Memory B cell (primary cell): ENCODE data around the gene AKAP8.

Experiments
- ATAC-seq: fragments of 150-1000 bp; cut with Tn5 transposase; 2 replicates; pipeline ENCODE4 v1.10.0; 2021; ENCODE audit warnings: low read depth, mild to moderate bottlenecking, moderate library complexity
- DNase-seq, 2 donors: peaks; one replicate each; pipeline ENCODE4 v3.0.0; 2022; ENCODE audit warnings: low spot score in 2 of 2
- H3K27ac Mint-ChIP-seq: one replicate; pipeline ENCODE4 v1.8.0; 2022; ENCODE audit warnings: mild to moderate bottlenecking, moderate library complexity, mixed read lengths
- H3K27me3 Mint-ChIP-seq: one replicate; pipeline ENCODE4 v1.8.0; 2022; ENCODE audit warnings: mixed read lengths
- H3K36me3 Mint-ChIP-seq: one replicate; pipeline ENCODE4 v1.8.0; 2022; ENCODE audit warnings: mild to moderate bottlenecking, mixed read lengths
- H3K4me1 Mint-ChIP-seq: one replicate; pipeline ENCODE4 v1.8.0; 2022; ENCODE audit warnings: mixed read lengths
- H3K4me3 Mint-ChIP-seq: one replicate; pipeline ENCODE4 v1.8.0; 2022; ENCODE audit warnings: mild to moderate bottlenecking, moderate library complexity, mixed read lengths
- H3K9me3 Mint-ChIP-seq: one replicate; pipeline ENCODE4 v1.8.0; 2022; ENCODE audit warnings: mixed read lengths

The AKAP8 gene

DNA sequence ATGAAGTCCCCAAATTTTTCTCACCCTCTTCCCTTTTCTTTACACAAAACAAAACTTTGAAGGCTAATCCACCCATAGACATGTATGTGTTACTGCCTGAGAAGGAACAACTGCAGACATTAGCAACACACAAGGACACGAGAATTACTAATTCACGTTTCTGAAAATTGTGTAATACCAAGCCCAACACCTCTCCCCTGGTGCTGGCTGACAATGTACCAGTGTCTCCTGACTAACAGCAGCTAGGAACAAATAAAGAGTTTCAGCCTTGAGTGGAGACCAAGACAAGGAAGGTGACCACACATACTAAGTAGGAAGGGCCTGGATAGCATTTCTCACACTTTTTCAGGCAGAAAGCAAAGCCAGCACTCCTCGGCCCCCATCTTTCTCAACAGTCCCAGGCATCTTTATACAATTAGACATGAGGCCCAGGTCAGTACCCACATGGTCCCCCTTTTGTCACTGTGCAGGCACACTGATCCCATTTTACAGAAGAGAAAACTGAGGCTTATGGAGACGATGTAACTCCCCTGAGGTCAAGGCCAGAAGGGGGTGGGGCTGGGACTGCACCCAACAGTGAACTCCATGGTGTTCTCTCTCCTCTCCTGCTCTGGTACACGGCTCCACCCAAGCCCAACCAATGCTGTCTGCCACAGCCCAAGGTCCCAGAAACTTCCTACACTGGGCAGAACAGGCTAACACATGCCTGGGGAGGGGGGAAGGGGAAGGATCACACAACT is 55.9 kb downstream of the AKAP8 start:
- Mint-ChIP-seq H3K4me3 (peak overlapping the region; percentile 16), H3K4me1 (peaks cover 65% of the 10 kb centered on the region), H3K36me3 (peaks cover 8% of the 10 kb centered on the region), H3K27me3 (no peaks in the 10 kb centered on the region), H3K27ac (peak overlapping the region; percentile 52), H3K9me3 (no peaks in the 10 kb centered on the region)
- no peak for DNase-seq
- no peak for ATAC-seq

- Mint-ChIP-seq H3K27me3 (no peaks in the 10 kb centered on the region), H3K27ac (peak overlapping the region; percentile 84), H3K4me1 (peaks cover 69% of the 10 kb centered on the region), H3K36me3 (peaks cover 8% of the 10 kb centered on the region), H3K4me3 (peak overlapping the region; percentile 50), H3K9me3 (no peaks in the 10 kb centered on the region)
- DNase-seq (no peak), ATAC-seq (no peak)
Observed at GRCh38 chr19:15321739-15322138, 57.8 kb downstream of the AKAP8 start.

DNA sequence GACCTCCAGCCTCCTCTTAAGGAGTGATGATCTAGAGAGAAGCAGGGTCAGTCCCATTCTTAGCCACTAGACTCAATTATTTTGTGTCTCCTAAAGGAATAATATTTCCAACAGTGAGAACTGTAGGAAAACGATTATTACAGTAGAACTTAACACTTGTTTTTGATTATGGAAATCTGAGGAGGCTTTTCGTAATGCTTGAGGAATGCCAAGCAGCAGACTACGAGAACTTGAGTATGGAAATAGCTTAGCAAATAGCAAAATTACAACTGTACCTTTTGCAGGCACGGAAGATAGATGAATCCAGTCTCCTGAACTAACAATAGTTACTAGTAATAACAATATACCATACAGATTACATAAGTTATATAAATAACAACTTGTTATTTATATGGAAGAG is 59.5 kb downstream of the AKAP8 start:
- peaks cover 8% of the 10 kb centered on the region for H3K36me3 Mint-ChIP-seq
- H3K4me3 Mint-ChIP-seq: no peak overlapping the region
- ATAC-seq: no peak
- peak overlapping the region; percentile 84 for H3K27ac Mint-ChIP-seq
- DNase-seq: no peak
- H3K9me3 Mint-ChIP-seq: no peaks in the 10 kb centered on the region
- peaks cover 74% of the 10 kb centered on the region for H3K4me1 Mint-ChIP-seq
- H3K27me3 Mint-ChIP-seq: no peaks in the 10 kb centered on the region

DNA sequence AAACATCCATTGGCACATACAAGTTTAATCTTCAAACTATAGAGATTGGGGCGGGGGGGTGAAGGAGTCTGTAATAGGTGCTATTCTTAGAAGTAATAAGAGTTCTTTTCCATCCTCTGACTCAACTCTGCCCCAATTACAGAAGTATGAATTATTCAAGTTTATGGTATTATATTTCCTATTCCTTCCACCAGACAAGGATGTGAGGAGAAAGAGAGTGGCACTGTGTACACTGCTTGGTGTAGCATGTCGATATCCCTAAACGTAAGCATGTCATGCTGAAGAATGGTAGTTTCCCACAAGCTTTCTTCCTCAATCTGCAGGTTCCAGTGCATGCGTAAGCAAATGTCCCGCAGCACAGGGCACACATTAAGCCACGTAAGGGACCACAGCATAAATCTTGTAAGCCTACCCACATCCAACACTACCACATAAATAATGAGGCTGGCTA is 61.3 kb downstream of the AKAP8 start:
- Mint-ChIP-seq H3K27me3 (no peaks in the 10 kb centered on the region), H3K36me3 (peaks cover 6% of the 10 kb centered on the region), H3K4me3 (peak overlapping the region; percentile 82), H3K27ac (peak overlapping the region; percentile 97), H3K9me3 (no peaks in the 10 kb centered on the region), H3K4me1 (peaks cover 69% of the 10 kb centered on the region)
- DNase-seq (peak; percentile 50 to 52), ATAC-seq (peak; percentile 90)

DNA sequence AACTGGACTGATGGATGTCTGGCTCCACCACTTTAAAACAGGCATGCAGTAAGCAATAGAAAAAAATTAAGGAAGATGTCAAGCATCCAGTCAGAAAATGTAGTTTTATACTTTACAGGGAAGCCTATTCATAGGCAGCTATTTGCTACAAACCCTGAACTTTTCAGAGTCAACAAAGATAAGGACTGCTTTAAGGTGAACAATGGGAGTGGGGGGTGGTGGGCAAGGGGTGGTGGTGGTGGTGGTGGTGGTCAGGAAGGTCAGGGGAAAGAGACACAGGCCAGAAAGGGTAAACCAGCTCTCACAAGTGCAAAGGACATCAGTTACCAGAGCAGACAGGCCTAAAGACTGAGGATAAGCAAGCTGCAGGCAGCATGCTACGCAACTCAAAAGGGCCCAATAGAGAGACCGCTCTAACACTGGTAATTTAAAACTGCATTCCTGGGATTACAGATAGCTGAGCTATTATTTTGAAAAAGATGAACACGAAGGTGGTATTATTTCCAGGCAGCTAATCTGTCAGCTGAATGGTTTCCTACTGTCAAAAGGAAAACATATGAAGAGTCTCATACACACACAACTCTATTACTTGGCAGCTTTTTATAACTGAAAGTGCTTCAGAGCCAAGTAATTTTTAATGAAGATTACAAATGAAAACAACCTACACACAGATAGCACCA is 62.1 kb downstream of the AKAP8 start:
- Mint-ChIP-seq H3K27ac (peak overlapping the region; percentile 97), H3K4me3 (peak overlapping the region; percentile 82), H3K4me1 (peaks cover 71% of the 10 kb centered on the region), H3K9me3 (no peaks in the 10 kb centered on the region), H3K36me3 (peaks cover 9% of the 10 kb centered on the region), H3K27me3 (no peaks in the 10 kb centered on the region)
- DNase-seq (no peak), ATAC-seq (no peak)

- Mint-ChIP-seq H3K9me3 (no peaks in the 10 kb centered on the region), H3K27me3 (no peaks in the 10 kb centered on the region), H3K36me3 (peaks cover 6% of the 10 kb centered on the region), H3K4me1 (peaks cover 69% of the 10 kb centered on the region), H3K4me3 (peak overlapping the region; percentile 49), H3K27ac (peak overlapping the region; percentile 97)
- no peak for DNase-seq
- ATAC-seq: peak; percentile 23
Observed at GRCh38 chr19:15316498-15316897, 63.1 kb downstream of the AKAP8 start.

DNA sequence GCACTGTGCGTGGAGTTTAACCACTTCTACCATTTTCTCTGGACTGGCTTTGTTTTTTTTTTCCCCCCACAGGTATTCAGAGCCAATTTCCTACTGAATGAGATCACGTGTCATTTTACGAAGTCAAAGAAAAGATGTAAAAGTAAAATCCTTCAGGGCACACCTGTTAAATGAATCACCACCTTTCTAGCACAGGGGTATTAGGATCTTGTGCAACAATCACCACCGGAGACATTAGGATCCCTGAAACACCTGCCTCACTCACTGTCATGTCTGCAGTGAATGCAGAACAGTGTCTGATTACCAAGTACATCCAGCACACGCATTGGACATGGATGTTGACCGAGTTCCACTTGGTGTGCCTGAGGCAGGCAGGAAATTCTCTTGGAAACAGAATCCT is 64.5 kb downstream of the AKAP8 start:
- DNase-seq: no peak
- no peak for ATAC-seq
- peaks cover 4% of the 10 kb centered on the region for H3K36me3 Mint-ChIP-seq
- no peaks in the 10 kb centered on the region for H3K27me3 Mint-ChIP-seq
- H3K4me3 Mint-ChIP-seq: peak overlapping the region; percentile 5
- peaks cover 58% of the 10 kb centered on the region for H3K4me1 Mint-ChIP-seq
- H3K9me3 Mint-ChIP-seq: no peaks in the 10 kb centered on the region
- H3K27ac Mint-ChIP-seq: peak overlapping the region; percentile 81

GRCh38 chr19:15313649-15314279 is 65.8 kb downstream of the AKAP8 start:
- peaks cover 4% of the 10 kb centered on the region for H3K36me3 Mint-ChIP-seq
- no peak overlapping the region for H3K4me3 Mint-ChIP-seq
- H3K9me3 Mint-ChIP-seq: no peaks in the 10 kb centered on the region
- no peak overlapping the region for H3K27ac Mint-ChIP-seq
- no peak for ATAC-seq
- no peak for DNase-seq
- peaks cover 60% of the 10 kb centered on the region for H3K4me1 Mint-ChIP-seq
- H3K27me3 Mint-ChIP-seq: no peaks in the 10 kb centered on the region

- Mint-ChIP-seq H3K4me3 (no peak overlapping the region), H3K36me3 (peaks cover 2% of the 10 kb centered on the region), H3K4me1 (peaks cover 50% of the 10 kb centered on the region), H3K9me3 (no peaks in the 10 kb centered on the region), H3K27me3 (no peaks in the 10 kb centered on the region), H3K27ac (no peak overlapping the region)
- ATAC-seq (no peak), DNase-seq (no peak)
Observed at GRCh38 chr19:15307169-15307568, 72.4 kb downstream of the AKAP8 start.

DNA sequence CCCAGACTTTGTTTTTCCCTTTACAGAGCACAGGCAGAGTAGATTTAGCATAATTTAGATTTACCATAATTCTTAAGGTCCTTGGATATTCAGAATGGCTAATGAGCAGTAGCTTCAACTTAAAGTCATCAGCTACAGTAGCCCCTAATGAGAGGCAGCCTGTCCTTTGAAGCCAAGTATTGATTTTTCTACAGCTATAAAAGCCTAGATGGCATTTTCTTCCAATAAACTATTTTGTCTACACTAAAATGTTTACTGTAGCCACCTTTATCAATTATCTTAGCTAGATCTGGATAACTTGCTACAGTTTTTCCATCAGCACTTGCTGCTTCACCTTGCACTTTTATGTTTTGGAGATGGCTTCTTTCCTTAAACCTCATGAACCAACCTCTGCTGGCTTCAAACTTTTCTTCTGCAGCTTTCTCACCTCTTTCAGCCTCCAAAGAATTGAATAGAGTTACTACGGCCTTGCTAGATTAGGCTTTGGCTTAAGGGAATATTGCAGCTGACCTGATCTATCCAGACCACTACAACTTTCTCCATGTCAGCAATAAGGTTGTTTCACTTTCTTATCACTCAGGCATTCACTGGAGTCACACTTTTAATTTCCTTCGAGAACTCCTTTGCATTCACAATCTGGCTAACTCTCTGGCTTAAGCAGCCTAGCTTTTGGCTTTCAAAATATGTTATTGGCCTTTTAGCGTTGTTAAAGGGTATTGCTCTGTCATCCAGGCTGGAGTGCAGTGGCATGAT is 73.8 kb downstream of the AKAP8 start:
- DNase-seq: no peak
- ATAC-seq: no peak
- Mint-ChIP-seq H3K36me3 (no peaks in the 10 kb centered on the region), H3K27ac (peak overlapping the region; percentile 60), H3K9me3 (no peaks in the 10 kb centered on the region), H3K27me3 (no peaks in the 10 kb centered on the region), H3K4me1 (peaks cover 52% of the 10 kb centered on the region), H3K4me3 (no peak overlapping the region)

- no peak overlapping the region for H3K4me3 Mint-ChIP-seq
Observed at GRCh38 chr19:15304140-15304705, 75.4 kb downstream of the AKAP8 start.

More at GRCh38 chr19:15304140-15304705, 75.4 kb downstream of the AKAP8 start:
- Mint-ChIP-seq H3K36me3 (no peaks in the 10 kb centered on the region), H3K4me1 (peaks cover 55% of the 10 kb centered on the region), H3K9me3 (no peaks in the 10 kb centered on the region), H3K27ac (peak overlapping the region; percentile 84), H3K27me3 (no peaks in the 10 kb centered on the region)
- ATAC-seq (no peak), DNase-seq (no peak)
